Activated naive CD8-positive, alpha-beta T cell treated with anti-CD3 and anti-CD28 coated beads, Interleukin-2, amount 50 U/mL, for 16 hours (primary cell): Measurements from ENCODE around the gene MTSS2.
"Not testable (repeated sequence)": the region's sequence is repeated elsewhere in the genome, so short reads cannot be mapped to it uniquely, and the experiment has no call there.

Source experiments
- DNase-seq: peaks from one replicate; pipeline ENCODE4 v3.0.0-alpha.2; 2020; ENCODE audit warnings: low read depth, low spot score

The MTSS2 gene

GRCh38 chr16:70674221-70675014 lies 11.4 kb downstream of the MTSS2 start:
- no peak for DNase-seq

- DNase-seq: not testable (repeated sequence)
Measured at GRCh38 chr16:70670938-70671337, 14.9 kb downstream of the MTSS2 start.

- DNase-seq: no peak
Measured at GRCh38 chr16:70670175-70670574, 15.7 kb downstream of the MTSS2 start.

GRCh38 chr16:70665806-70666735 lies 19.8 kb downstream of the MTSS2 start:
- no peak for DNase-seq

- no peak for DNase-seq
Measured at GRCh38 chr16:70665113-70665694, 20.6 kb downstream of the MTSS2 start.

GRCh38 chr16:70664325-70665112 lies 21.3 kb downstream of the MTSS2 start:
- DNase-seq: no peak

- DNase-seq: no peak
Measured at GRCh38 chr16:70663524-70664324, 22.1 kb downstream of the MTSS2 start.

- DNase-seq: no peak
Measured at GRCh38 chr16:70662991-70663523, 22.8 kb downstream of the MTSS2 start.

- no peak for DNase-seq
Measured at GRCh38 chr16:70661918-70662641, 23.8 kb downstream of the MTSS2 start.

- DNase-seq: no peak
Measured at GRCh38 chr16:70661534-70661917, 24.3 kb downstream of the MTSS2 start.

- DNase-seq: no peak
Measured at GRCh38 chr16:70660672-70661350, 25.0 kb downstream of the MTSS2 start.

- no peak for DNase-seq
Measured at GRCh38 chr16:70659953-70660671, 25.7 kb downstream of the MTSS2 start.

- DNase-seq: no peak
Measured at GRCh38 chr16:70659546-70659945, 26.3 kb downstream of the MTSS2 start.

GRCh38 chr16:70658921-70659320 lies 26.9 kb downstream of the MTSS2 start:
- no peak for DNase-seq

- DNase-seq: no peak
Measured at GRCh38 chr16:70657956-70658355, 27.9 kb downstream of the MTSS2 start.

GRCh38 chr16:70656712-70657263 lies 29.1 kb downstream of the MTSS2 start:
- DNase-seq: no peak

- DNase-seq: no peak
Measured at GRCh38 chr16:70656065-70656711, 29.7 kb downstream of the MTSS2 start.
